ENCODE results near the gene PRKCE.

DNA sequence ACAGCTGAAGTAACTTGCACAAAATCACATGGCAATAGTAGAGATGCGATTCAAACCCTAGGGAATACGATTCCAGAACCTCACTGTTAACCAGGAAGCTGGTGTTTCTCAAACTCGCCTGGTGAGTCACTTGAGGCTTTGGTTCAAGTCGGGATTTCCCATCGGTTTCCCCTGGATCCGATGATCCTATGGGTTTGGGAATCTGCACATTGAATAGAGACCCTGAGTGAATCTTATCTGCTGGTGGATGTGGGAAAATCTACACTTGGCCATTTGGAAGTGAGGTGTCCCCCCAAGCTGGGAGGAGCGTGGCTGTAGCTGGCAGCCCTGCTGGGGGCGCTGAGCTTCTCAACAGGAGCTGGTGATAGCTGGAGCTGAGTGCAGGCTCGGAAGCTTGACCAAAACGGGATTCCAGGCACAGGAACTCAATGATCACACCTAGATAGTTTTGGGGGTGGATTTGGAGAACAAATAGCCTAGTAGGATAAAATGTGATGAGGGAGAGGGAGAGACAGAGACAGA is 135.4 kb downstream of the PRKCE start:
- TF ChIP-seq, protein P1, sequence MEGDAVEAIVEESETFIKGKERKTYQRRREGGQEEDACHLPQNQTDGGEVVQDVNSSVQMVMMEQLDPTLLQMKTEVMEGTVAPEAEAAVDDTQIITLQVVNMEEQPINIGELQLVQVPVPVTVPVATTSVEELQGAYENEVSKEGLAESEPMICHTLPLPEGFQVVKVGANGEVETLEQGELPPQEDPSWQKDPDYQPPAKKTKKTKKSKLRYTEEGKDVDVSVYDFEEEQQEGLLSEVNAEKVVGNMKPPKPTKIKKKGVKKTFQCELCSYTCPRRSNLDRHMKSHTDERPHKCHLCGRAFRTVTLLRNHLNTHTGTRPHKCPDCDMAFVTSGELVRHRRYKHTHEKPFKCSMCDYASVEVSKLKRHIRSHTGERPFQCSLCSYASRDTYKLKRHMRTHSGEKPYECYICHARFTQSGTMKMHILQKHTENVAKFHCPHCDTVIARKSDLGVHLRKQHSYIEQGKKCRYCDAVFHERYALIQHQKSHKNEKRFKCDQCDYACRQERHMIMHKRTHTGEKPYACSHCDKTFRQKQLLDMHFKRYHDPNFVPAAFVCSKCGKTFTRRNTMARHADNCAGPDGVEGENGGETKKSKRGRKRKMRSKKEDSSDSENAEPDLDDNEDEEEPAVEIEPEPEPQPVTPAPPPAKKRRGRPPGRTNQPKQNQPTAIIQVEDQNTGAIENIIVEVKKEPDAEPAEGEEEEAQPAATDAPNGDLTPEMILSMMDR (conservative IDR thresholded peaks at IDR 0.05; ENCODE audit: low read length): no peak
- no peak for TF ChIP-seq EZH2phosphoT487 (IDR thresholded peaks at IDR 0.05; ENCODE audit: borderline replicate concordance, low read depth, low read length)

Measured in OCI-LY7 (cell line).